ENCODE results near the gene C14orf180.
"Not testable (repeated sequence)": the region's sequence is repeated elsewhere in the genome, so short reads cannot be mapped to it uniquely, and the experiment has no call there.

The C14orf180 gene

GRCh38 chr14:104624939-104625338, 45.4 kb downstream of the C14orf180 start:
- no peak for FAIRE-seq

- FAIRE-seq, result no peak
Observed at GRCh38 chr14:104632781-104633180, 53.2 kb downstream of the C14orf180 start.

GRCh38 chr14:104633276-104634137, 53.9 kb downstream of the C14orf180 start:
- no peak for FAIRE-seq

- no peak for FAIRE-seq
Observed at GRCh38 chr14:104634138-104634760, 54.7 kb downstream of the C14orf180 start.

- FAIRE-seq, result no peak
Observed at GRCh38 chr14:104634886-104635570, 55.5 kb downstream of the C14orf180 start.

GRCh38 chr14:104635717-104636116, 56.2 kb downstream of the C14orf180 start:
- FAIRE-seq, result no peak

GRCh38 chr14:104636131-104636530, 56.6 kb downstream of the C14orf180 start:
- no peak for FAIRE-seq

GRCh38 chr14:104636846-104637545, 57.4 kb downstream of the C14orf180 start:
- not testable (repeated sequence) for FAIRE-seq

- no peak for FAIRE-seq
Observed at GRCh38 chr14:104637546-104638003, 58.0 kb downstream of the C14orf180 start.

GRCh38 chr14:104638190-104638589, 58.6 kb downstream of the C14orf180 start:
- FAIRE-seq, result no peak

GRCh38 chr14:104638927-104639450, 59.4 kb downstream of the C14orf180 start:
- FAIRE-seq, result no peak

GRCh38 chr14:104639471-104639870, 59.9 kb downstream of the C14orf180 start:
- FAIRE-seq, result no peak
